ENCODE measurements around the gene GLTPD2. TPM values are rescaled to one million over a fixed set of nuclear protein-coding genes. Genes with fewer than 3 reads are reported as not detected.
"Not testable (repeated sequence)": the region's sequence is repeated elsewhere in the genome, so short reads cannot be mapped to it uniquely, and the experiment has no call there.

The GLTPD2 gene
- total RNA-seq, 1 donor from 2014 or later = not detected

DNA sequence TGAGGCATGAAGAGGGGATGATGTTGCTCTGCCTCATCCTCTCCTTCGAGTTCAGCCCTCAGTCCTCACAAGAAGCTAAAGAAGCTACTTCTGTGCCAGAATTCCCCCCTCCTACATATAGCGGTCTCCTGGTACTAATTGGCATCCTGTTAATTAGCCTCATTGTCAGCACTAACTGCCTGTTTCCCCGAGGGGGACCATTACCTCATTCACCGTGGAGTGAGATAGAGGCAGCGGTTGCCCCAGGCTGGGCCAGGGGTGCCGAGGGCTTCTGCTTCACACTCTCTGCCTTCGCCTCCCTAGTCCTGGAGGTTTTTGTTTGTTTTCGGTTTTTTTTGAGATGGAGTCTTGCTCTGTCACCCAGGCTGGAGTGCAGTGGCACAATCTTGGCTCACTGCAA, 38.6 kb downstream of the GLTPD2 start:
- Mint-ChIP-seq H3K36me3 (ENCODE audit: low read depth) (no peaks in the 10 kb centered on the region), H3K9me3 (no peaks in the 10 kb centered on the region), H3K27me3 (ENCODE audit: low read depth) (no peaks in the 10 kb centered on the region), H3K4me3 (ENCODE audit: low read depth) (no peak overlapping the region), H3K27ac (no peak overlapping the region), H3K4me1 (ENCODE audit: low read depth) (no peaks in the 10 kb centered on the region)
- intact Hi-C loops (cut with micrococcal nuclease) = no loop called here
- no peak for DNase-seq (ENCODE audit: low spot score)

DNA sequence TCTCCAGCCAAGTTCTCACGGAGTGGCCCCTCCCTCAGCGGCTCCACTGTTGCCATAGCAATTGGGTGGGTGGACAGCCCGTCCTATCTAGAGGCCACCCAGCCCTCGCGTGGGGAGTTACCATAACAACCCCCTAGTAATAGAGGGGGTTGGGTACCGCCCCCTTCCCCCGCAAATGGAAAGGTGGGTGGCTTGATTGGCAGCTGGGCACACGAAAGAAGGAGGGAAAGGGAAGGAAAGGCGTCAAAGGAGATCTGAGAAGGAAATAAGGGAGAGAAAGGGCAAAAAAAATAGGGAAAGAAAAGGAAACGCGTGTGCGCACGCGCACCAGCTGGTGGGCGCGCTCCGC, 44.0 kb downstream of the GLTPD2 start:
- not testable (repeated sequence) for H3K9me3 Mint-ChIP-seq; DNase-seq (ENCODE audit: low spot score); H3K36me3 Mint-ChIP-seq (ENCODE audit: low read depth); H3K27me3 Mint-ChIP-seq (ENCODE audit: low read depth)
- intact Hi-C loops (cut with micrococcal nuclease) = loop anchor here (1.0 to 2.0 kb wide), 2 partner anchors 36 to 102 kb away; partner anchors contain the start of genes MED11 and PSMB6
- Mint-ChIP-seq H3K4me1 (ENCODE audit: low read depth) (peaks cover 23% of the 10 kb centered on the region), H3K4me3 (ENCODE audit: low read depth) (peak overlapping the region; percentile 90), H3K27ac (peak overlapping the region; percentile 86)

DNA sequence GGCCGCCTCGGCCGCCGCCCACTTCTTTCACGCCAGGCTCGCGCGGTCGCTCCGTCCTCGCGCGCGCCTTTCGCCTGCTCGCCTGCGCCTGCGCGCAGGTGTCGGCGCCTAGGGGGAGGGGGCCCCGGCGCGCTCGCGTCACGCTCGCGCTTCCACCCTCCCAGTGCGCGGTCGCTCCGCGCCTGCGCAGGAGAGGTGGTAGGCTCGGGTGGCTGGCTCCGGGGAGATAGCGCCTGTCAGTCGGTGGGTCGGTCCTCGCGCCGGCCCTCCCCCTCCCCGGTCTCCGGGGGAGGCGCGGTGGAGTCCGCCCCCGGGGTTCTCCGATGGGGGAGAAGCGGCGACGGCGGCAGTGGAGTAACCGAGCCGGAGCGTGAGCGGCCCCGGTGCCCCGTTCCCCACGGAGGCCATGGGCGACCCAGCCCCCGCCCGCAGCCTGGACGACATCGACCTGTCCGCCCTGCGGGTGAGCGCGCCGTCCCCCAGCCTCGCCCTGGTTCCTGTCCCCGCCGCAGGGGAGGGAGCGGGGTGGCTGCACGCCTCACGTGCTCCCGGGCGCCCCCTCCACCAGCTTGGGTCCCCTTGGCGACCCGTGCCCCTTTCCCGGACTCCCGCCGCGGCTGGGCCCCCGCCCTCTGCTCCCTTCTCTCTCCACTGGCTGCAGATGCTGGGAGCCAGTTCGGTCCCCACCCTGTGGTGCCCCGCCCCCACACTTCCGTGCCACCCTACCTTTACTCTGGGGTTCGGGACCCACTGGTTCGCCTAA, 44.6 kb downstream of the GLTPD2 start, which contains the start of gene MINK1:
MINK1 (plus strand) TSS at position 163 of the 763 bp plus-strand sequence; CDS start at position 407, 244 bp downstream.
- H3K27me3 Mint-ChIP-seq (ENCODE audit: low read depth) = no peaks in the 10 kb centered on the region
- intact Hi-C loops (cut with micrococcal nuclease) = loop anchor here (1.0 to 2.0 kb wide), 2 partner anchors 37 to 102 kb away; partner anchors contain the start of genes MED11 and PSMB6
- H3K9me3 Mint-ChIP-seq = no peaks in the 10 kb centered on the region
- H3K36me3 Mint-ChIP-seq (ENCODE audit: low read depth) = peaks cover 8% of the 10 kb centered on the region
- H3K27ac Mint-ChIP-seq = peak within 1 kb of the TSS; percentile 86
- peaks cover 25% of the 10 kb centered on the region for H3K4me1 Mint-ChIP-seq (ENCODE audit: low read depth)
- peak; percentile 87 for DNase-seq (ENCODE audit: low spot score)
- H3K4me3 Mint-ChIP-seq (ENCODE audit: low read depth) = peak within 1 kb of the TSS; percentile 90

GRCh38 chr17:4833941-4834680, 45.3 kb downstream of the GLTPD2 start:
- no peak for DNase-seq (ENCODE audit: low spot score)
- intact Hi-C loops (cut with micrococcal nuclease) = loop anchor here (1.0 to 2.0 kb wide), 2 partner anchors 37 to 103 kb away; partner anchors contain the start of genes MED11 and PSMB6
- H3K4me1 Mint-ChIP-seq (ENCODE audit: low read depth) = peaks cover 26% of the 10 kb centered on the region

GRCh38 chr17:4834681-4835020, 45.9 kb downstream of the GLTPD2 start:
- DNase-seq (ENCODE audit: low spot score) = no peak
- peak overlapping the region; percentile 82 for H3K4me3 Mint-ChIP-seq (ENCODE audit: low read depth)
- peaks cover 32% of the 10 kb centered on the region for H3K4me1 Mint-ChIP-seq (ENCODE audit: low read depth)
- intact Hi-C loops (cut with micrococcal nuclease) = no loop called here
- H3K36me3 Mint-ChIP-seq (ENCODE audit: low read depth) = peaks cover 12% of the 10 kb centered on the region
- H3K9me3 Mint-ChIP-seq = no peaks in the 10 kb centered on the region
- no peak overlapping the region for H3K27ac Mint-ChIP-seq
- no peaks in the 10 kb centered on the region for H3K27me3 Mint-ChIP-seq (ENCODE audit: low read depth)

More at GRCh38 chr17:4833941-4834680, 45.3 kb downstream of the GLTPD2 start:
- Mint-ChIP-seq H3K27ac (peak overlapping the region; percentile 36), H3K9me3 (no peaks in the 10 kb centered on the region), H3K27me3 (ENCODE audit: low read depth) (no peaks in the 10 kb centered on the region), H3K36me3 (ENCODE audit: low read depth) (peaks cover 9% of the 10 kb centered on the region), H3K4me3 (ENCODE audit: low read depth) (peak overlapping the region; percentile 82)

DNA sequence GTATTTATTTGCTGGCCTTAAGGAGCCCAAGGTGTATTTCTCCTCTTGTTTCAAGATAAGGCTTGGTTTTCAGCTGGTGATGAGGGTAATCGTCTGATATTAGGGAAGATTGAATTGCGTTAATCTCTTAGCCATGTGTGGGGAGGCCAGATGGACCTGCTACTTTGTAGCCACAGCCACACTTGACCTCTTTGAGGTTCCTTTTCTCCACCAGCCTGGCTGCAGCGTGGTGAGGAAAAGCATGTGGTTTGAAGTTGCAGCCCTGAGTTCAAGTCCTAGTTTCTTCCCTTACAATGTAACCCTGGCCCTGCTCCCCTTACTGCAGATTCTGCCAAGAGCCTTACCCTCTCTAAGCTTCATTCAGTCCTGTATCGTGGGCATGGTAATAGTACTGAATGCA, 47.5 kb downstream of the GLTPD2 start:
- intact Hi-C loops (cut with micrococcal nuclease) = no loop called here
- no peaks in the 10 kb centered on the region for H3K9me3 Mint-ChIP-seq
- H3K27ac Mint-ChIP-seq = no peak overlapping the region
- peaks cover 21% of the 10 kb centered on the region for H3K36me3 Mint-ChIP-seq (ENCODE audit: low read depth)
- H3K27me3 Mint-ChIP-seq (ENCODE audit: low read depth) = no peaks in the 10 kb centered on the region
- H3K4me1 Mint-ChIP-seq (ENCODE audit: low read depth) = peaks cover 46% of the 10 kb centered on the region
- H3K4me3 Mint-ChIP-seq (ENCODE audit: low read depth) = no peak overlapping the region
- DNase-seq (ENCODE audit: low spot score) = no peak

DNA sequence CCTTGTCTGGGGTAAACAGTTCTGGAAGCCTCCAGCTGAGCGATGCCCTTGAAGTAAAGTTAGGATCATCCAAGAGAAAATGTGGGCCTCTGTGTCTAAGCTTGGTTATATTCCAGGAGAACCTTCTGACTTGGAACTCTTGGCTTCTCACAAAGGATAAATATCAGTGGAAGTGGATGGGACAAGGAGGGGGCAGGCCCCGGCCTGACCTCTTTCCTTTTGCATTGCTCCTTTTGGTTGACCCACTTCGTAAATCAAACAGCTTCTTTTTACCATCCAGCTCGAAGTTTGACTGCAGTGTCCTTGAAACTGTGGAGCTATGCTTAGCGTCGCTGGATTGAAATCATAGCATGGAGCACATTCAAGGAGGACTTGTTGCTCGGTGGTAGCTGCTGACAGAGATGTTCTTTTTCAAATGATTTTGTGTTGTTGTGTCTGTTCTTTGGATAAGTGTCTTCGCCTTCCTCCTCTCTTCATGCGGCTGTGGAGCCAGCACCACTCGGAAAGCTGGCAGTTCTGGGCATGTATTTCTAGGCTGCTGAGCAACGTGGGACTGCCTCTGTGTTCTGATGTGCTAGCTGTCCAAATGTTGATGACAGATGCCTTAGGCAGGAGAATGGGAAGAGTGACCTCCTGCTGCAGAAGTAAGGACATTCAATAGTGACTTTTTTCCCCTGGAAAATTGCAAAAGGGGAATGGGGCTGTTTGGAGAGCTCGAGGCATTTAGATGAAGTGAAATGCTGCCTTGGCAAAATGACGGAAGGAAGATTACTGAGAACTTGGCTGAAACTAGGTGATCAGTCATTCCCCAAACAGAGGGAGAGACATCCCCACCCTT, 48.9 kb downstream of the GLTPD2 start:
- Mint-ChIP-seq H3K9me3 (no peaks in the 10 kb centered on the region), H3K4me3 (ENCODE audit: low read depth) (no peak overlapping the region), H3K4me1 (ENCODE audit: low read depth) (peaks cover 53% of the 10 kb centered on the region), H3K36me3 (ENCODE audit: low read depth) (peaks cover 21% of the 10 kb centered on the region), H3K27me3 (ENCODE audit: low read depth) (no peaks in the 10 kb centered on the region), H3K27ac (no peak overlapping the region)
- intact Hi-C loops (cut with micrococcal nuclease) = no loop called here
- no peak for DNase-seq (ENCODE audit: low spot score)

DNA sequence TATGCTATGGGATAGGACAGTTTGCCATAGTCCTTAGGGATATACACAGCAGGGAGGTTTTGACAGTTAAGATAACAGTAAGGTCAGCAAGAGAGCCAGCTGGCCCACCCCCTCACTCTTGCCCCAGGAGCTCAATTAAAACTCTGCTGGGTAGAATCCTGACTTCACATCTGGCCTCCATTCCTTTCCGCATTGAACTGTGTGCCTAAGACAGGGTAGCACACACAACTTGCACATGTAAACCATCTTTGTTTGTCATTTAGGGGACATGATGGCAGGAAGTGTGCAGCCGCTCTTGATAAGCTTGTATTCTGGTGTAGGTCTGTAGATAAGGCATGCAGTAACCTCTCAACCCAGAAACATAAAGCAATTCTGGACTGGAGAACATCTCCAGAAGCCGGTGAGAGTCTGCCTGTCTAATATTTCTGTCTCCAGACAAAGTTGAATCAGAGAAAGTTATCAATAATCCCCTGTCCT, 49.6 kb downstream of the GLTPD2 start:
- peaks cover 53% of the 10 kb centered on the region for H3K4me1 Mint-ChIP-seq (ENCODE audit: low read depth)
- intact Hi-C loops (cut with micrococcal nuclease) = no loop called here
- no peaks in the 10 kb centered on the region for H3K9me3 Mint-ChIP-seq
- H3K27ac Mint-ChIP-seq = no peak overlapping the region
- H3K36me3 Mint-ChIP-seq (ENCODE audit: low read depth) = peaks cover 21% of the 10 kb centered on the region
- DNase-seq (ENCODE audit: low spot score) = no peak
- H3K27me3 Mint-ChIP-seq (ENCODE audit: low read depth) = no peaks in the 10 kb centered on the region
- no peak overlapping the region for H3K4me3 Mint-ChIP-seq (ENCODE audit: low read depth)

DNA sequence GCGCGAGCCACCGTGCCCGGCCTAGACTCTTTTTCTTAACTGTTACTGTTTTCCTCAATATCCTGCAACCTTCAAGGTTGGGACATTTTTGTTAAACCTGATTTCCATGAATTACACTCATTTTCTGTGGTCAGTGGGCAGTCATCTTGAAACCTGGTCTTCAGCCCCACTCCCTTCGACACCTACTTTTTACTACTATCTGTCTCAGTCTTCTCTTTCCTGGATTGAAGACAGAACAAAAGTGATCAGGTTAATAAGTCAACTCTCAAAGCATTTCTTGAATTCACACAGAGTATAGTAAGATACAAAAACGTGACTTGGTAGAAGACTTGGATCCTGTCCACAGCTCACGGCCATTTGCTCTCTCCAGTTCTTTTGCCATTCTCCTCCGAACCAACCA, 50.5 kb downstream of the GLTPD2 start:
- DNase-seq (ENCODE audit: low spot score) = no peak
- H3K4me1 Mint-ChIP-seq (ENCODE audit: low read depth) = peaks cover 50% of the 10 kb centered on the region
- H3K27ac Mint-ChIP-seq = no peak overlapping the region
- H3K36me3 Mint-ChIP-seq (ENCODE audit: low read depth) = peaks cover 19% of the 10 kb centered on the region
- H3K27me3 Mint-ChIP-seq (ENCODE audit: low read depth) = no peaks in the 10 kb centered on the region
- H3K4me3 Mint-ChIP-seq (ENCODE audit: low read depth) = no peak overlapping the region
- intact Hi-C loops (cut with micrococcal nuclease) = no loop called here
- H3K9me3 Mint-ChIP-seq = no peaks in the 10 kb centered on the region

Other genes starting within 250 kb of the GLTPD2 start
- gene MYBBP1A, start 233.6 kb upstream of the GLTPD2 start, total RNA-seq = 136 and 137 TPM in 2 replicates
- gene GGT6, start 228.4 kb upstream of the GLTPD2 start, total RNA-seq = not detected in 2 replicates
- not detected in 2 replicates for gene SMTNL2, start 204.4 kb upstream of the GLTPD2 start, total RNA-seq
- gene ALOX15, start 147.3 kb upstream of the GLTPD2 start, total RNA-seq = not detected in 2 replicates
- 115 and 116 TPM in 2 replicates for gene PELP1, start 84.8 kb upstream of the GLTPD2 start, total RNA-seq
- 226 and 231 TPM in 2 replicates for gene ARRB2, start 78.3 kb upstream of the GLTPD2 start, total RNA-seq
- 24.0 and 24.9 TPM in 2 replicates for gene MED11, start 57.5 kb upstream of the GLTPD2 start, total RNA-seq
- 0.09 TPM in 1 of 2 replicates, not detected in the other for gene ZMYND15, start 49.1 kb upstream of the GLTPD2 start, total RNA-seq
- 1.8 and 2.3 TPM in 2 replicates for gene CXCL16, start 49.0 kb upstream of the GLTPD2 start, total RNA-seq
- not detected in 2 replicates for gene TM4SF5, start 17.1 kb upstream of the GLTPD2 start, total RNA-seq
- gene VMO1, start 2.6 kb upstream of the GLTPD2 start, total RNA-seq = 0.28 and 0.46 TPM in 2 replicates
- 215 and 220 TPM in 2 replicates for gene PSMB6, start 7.2 kb downstream of the GLTPD2 start, total RNA-seq
- gene PLD2, start 18.2 kb downstream of the GLTPD2 start, total RNA-seq = 22.3 and 26.6 TPM in 2 replicates
- gene MINK1, start 44.4 kb downstream of the GLTPD2 start, total RNA-seq = 60.9 and 69.7 TPM in 2 replicates
- 0.76 and 1.3 TPM in 2 replicates for gene C17orf107, start 110.6 kb downstream of the GLTPD2 start, total RNA-seq
- gene CHRNE, start 114.1 kb downstream of the GLTPD2 start, total RNA-seq = 0.32 and 0.44 TPM in 2 replicates
- gene GP1BA, start 143.3 kb downstream of the GLTPD2 start, total RNA-seq = not detected in 2 replicates
- 91.4 and 103 TPM in 2 replicates for gene SLC25A11, start 151.1 kb downstream of the GLTPD2 start, total RNA-seq
- 112 and 126 TPM in 2 replicates for gene RNF167, start 151.3 kb downstream of the GLTPD2 start, total RNA-seq
- 1,460 and 1,475 TPM in 2 replicates for gene PFN1, start 159.6 kb downstream of the GLTPD2 start, total RNA-seq
- gene ENO3, start 162.2 kb downstream of the GLTPD2 start, total RNA-seq = 45.7 and 47.9 TPM in 2 replicates
- gene SPAG7, start 178.9 kb downstream of the GLTPD2 start, total RNA-seq = 66.5 and 70.4 TPM in 2 replicates
- 90.2 and 92.3 TPM in 2 replicates for gene CAMTA2, start 198.7 kb downstream of the GLTPD2 start, total RNA-seq
- 0.43 and 0.53 TPM in 2 replicates for gene INCA1, start 208.6 kb downstream of the GLTPD2 start, total RNA-seq
- 51.0 and 51.4 TPM in 2 replicates for gene KIF1C, start 209.0 kb downstream of the GLTPD2 start, total RNA-seq
- 0.14 TPM in 2 replicates for gene SLC52A1, start 246.5 kb downstream of the GLTPD2 start, total RNA-seq

All from activated T-helper 2 cell treated with anti-CD3 and anti-CD28 coated beads, Interferon-gamma antibody, Interleukin-2, Interleukin-4, amounts not matched to agents 10 μg/mL and 5 μg/mL and 100 μg/mL, durations not matched to agents 14 hours and 24 hours and 36 hours (primary cell).